A549 (cell line): Measurements from ENCODE around the gene RALGAPA1.
A peak's percentile ranks its signal among the peaks of the same experiment; 100 is the strongest.

Source experiments
- CHD2 ChIP-seq: fragments of 150-350 bp; IDR thresholded peaks from 2 replicates; pipeline ENCODE4 v1.6.1; 2014; ENCODE audit warnings: low read length; ENCODE audit not compliant: partially characterized antibody
- CTCF ChIP-seq: fragments of >200 bp; sonication (Bioruptor Twin); formaldehyde crosslinking; IDR thresholded peaks from 3 replicates; pipeline ENCODE4 v1.5.1; 2016
- EP300 ChIP-seq, 2 experiments: fragments of >200 bp; sonication (Bioruptor Twin); formaldehyde crosslinking; IDR thresholded peaks; 2 replicates in 1 of 2; 3 replicates in 1 of 2; pipeline ENCODE4 v1.6.1; 2016 to 2017
- FOSL2 ChIP-seq, 2 experiments: fragments of 450-650 bp in 1 of 2; fragments of >200 bp in 1 of 2; sonication (Bioruptor Twin) in 1 of 2; formaldehyde crosslinking; IDR thresholded peaks; 2 replicates each; pipeline versions ENCODE4 v1.5.0 to v1.6.1; 2016 to 2020; ENCODE audit warnings: mild to moderate bottlenecking in 1 of 2, moderate library complexity in 1 of 2
- FOXS1 ChIP-seq: fragments of 250-450 bp; sonication (Bioruptor Pico); IDR thresholded peaks from 2 replicates; pipeline ENCODE4 v1.5.0; 2020; ENCODE audit warnings: mild to moderate bottlenecking, moderate library complexity
- PHF8 ChIP-seq: fragments of 200-600 bp; sonication (generic); IDR thresholded peaks from 2 replicates; pipeline ENCODE4 v1.6.1; 2016; ENCODE audit warnings: low read depth, mild to moderate bottlenecking, antibody characterized with exemption, moderate library complexity, borderline replicate concordance
- POLR2A ChIP-seq: IDR thresholded peaks from 2 replicates; pipeline ENCODE4 v1.6.1; 2012; ENCODE audit warnings: mild to moderate bottlenecking, low read length
- RAD21 ChIP-seq, 2 experiments: fragments of >200 bp in 1 of 2; sonication (Bioruptor Twin) in 1 of 2; formaldehyde crosslinking in 1 of 2; IDR thresholded peaks in 1 of 2; conservative IDR thresholded peaks in 1 of 2; 2 replicates in 1 of 2; 3 replicates in 1 of 2; pipeline ENCODE4 v1.6.1; 2012 to 2018; ENCODE audit warnings: inconsistent platforms in 1 of 2
- REST ChIP-seq: fragments of 200-600 bp; sonication (generic); IDR thresholded peaks from 2 replicates; pipeline ENCODE4 v1.6.1; 2016; ENCODE audit warnings: antibody characterized with exemption, mild to moderate bottlenecking, moderate library complexity
- ZFP36 ChIP-seq: fragments of 450-650 bp; IDR thresholded peaks from 2 replicates; pipeline ENCODE4 v1.6.1; 2014; ENCODE audit warnings: borderline replicate concordance; ENCODE audit not compliant: partially characterized antibody

DNA sequence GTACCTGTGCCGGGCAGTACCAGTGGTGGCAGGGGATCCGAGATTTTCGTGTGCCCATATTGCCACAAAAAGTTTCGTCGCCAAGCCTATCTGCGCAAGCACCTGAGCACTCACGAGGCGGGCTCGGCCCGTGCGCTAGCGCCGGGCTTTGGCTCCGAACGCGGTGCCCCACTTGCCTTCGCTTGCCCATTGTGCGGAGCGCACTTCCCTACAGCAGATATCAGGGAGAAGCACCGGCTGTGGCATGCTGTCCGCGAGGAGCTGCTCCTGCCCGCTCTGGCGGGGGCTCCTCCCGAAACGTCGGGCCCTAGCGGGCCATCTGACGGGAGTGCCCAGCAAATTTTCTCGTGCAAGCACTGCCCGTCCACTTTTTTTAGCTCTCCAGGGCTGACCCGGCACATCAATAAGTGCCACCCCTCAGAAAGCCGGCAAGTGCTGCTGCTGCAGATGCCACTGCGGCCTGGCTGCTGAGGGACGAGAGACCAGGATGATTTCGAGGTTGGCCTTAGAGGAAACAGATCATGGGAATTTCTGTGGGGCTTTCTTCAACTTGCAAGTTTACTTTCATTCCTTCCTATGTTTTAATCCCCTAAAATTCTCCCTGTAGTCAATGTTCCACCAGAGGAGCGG lies 273.5 kb downstream of the RALGAPA1 start:
- no peak for TF ChIP-seq POLR2A
- TF ChIP-seq CTCF, result no peak
- TF ChIP-seq RAD21 (conservative IDR thresholded peaks at IDR 0.05 in 1 of 2, IDR thresholded peaks at IDR 0.05 in 1 of 2), result no peak
- TF ChIP-seq FOXS1, result no peak
- no peak for TF ChIP-seq CHD2
- no peak for TF ChIP-seq EP300 (IDR thresholded peaks at IDR 0.05)
- no peak for TF ChIP-seq PHF8
- TF ChIP-seq REST, result peak; percentile 14
- no peak for TF ChIP-seq FOSL2 (IDR thresholded peaks at IDR 0.05)
- no peak for TF ChIP-seq FOSL2 (CRISPR knock-in tag; IDR thresholded peaks at IDR 0.05)
- TF ChIP-seq ZFP36, result no peak
